ENCODE measurements around the gene LIN28A.

DNA sequence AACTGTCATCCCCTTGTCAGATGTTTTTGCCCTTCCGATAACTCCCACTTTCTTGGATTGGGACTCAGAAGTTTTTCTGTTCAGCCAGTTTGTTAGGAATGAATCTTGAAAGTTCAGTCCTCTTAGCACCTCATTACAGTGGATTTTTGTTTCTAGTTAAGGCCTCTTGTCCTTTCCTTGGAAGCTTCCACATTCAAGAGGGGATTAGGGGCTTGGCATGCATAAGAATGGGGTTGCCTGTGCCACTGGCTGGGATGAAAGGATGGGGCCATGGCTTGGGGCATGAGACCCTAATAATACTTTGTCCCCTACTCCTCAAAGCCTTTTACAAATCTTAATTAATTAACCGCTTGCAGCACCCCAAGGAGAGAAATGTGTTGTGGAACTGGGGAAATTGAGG lies 19.1 kb downstream of the LIN28A start:
- TF ChIP-seq CTCF (IDR thresholded peaks at IDR 0.05) (no peak), POLR2A (IDR thresholded peaks at IDR 0.05) (no peak)

Measured in right lobe of liver (tissue), 4 donors.